CD4-positive, alpha-beta T cell treated with Interleukin-17A for 1 hour (primary cell): Measurements from ENCODE around the gene PIPOX.

ENCODE experiments used
- DNase-seq: peaks from one replicate; pipeline ENCODE4 v3.0.0-alpha.2; 2020

PIPOX gene

GRCh38 chr17:29049541-29050145, 6.7 kb downstream of the PIPOX start:
- no peak for DNase-seq

- DNase-seq, result no peak
These were observed 7.2 kb downstream of the PIPOX start for GRCh38 chr17:29050176-29050575.

GRCh38 chr17:29051194-29051593, 8.3 kb downstream of the PIPOX start:
- DNase-seq, result no peak

GRCh38 chr17:29051731-29052130, 8.8 kb downstream of the PIPOX start:
- DNase-seq, result no peak

- no peak for DNase-seq
These were observed 11.9 kb downstream of the PIPOX start for GRCh38 chr17:29054835-29055234.

- no peak for DNase-seq
These were observed 14.4 kb downstream of the PIPOX start for GRCh38 chr17:29057361-29057760.

- DNase-seq, result no peak
These were observed 15.4 kb downstream of the PIPOX start for GRCh38 chr17:29058391-29058790.

GRCh38 chr17:29059281-29059680, 16.3 kb downstream of the PIPOX start:
- no peak for DNase-seq

GRCh38 chr17:29060475-29060874, 17.5 kb downstream of the PIPOX start:
- no peak for DNase-seq

GRCh38 chr17:29061036-29061435, 18.1 kb downstream of the PIPOX start:
- no peak for DNase-seq

- DNase-seq, result no peak
These were observed 19.3 kb downstream of the PIPOX start for GRCh38 chr17:29062215-29062614.

- DNase-seq, result no peak
These were observed 21.1 kb downstream of the PIPOX start for GRCh38 chr17:29063992-29064391.

- DNase-seq, result no peak
These were observed 23.1 kb downstream of the PIPOX start for GRCh38 chr17:29066047-29066446.

GRCh38 chr17:29066606-29067005, 23.7 kb downstream of the PIPOX start:
- no peak for DNase-seq

- no peak for DNase-seq
These were observed 25.9 kb downstream of the PIPOX start for GRCh38 chr17:29068818-29069217.

GRCh38 chr17:29069526-29070041, 26.6 kb downstream of the PIPOX start:
- no peak for DNase-seq

GRCh38 chr17:29070308-29070707, 27.4 kb downstream of the PIPOX start:
- no peak for DNase-seq

- DNase-seq, result no peak
These were observed 27.8 kb downstream of the PIPOX start for GRCh38 chr17:29070781-29071180.

GRCh38 chr17:29071303-29071702, 28.4 kb downstream of the PIPOX start:
- DNase-seq, result no peak

- DNase-seq, result no peak
These were observed 30.1 kb downstream of the PIPOX start for GRCh38 chr17:29073045-29073444.

- no peak for DNase-seq
These were observed 30.6 kb downstream of the PIPOX start for GRCh38 chr17:29073520-29073919.

- DNase-seq, result peak; percentile 16
These were observed 31.5 kb downstream of the PIPOX start for GRCh38 chr17:29074488-29074887.

GRCh38 chr17:29076087-29076486, 33.1 kb downstream of the PIPOX start:
- no peak for DNase-seq

GRCh38 chr17:29076722-29077121, 33.8 kb downstream of the PIPOX start:
- DNase-seq, result no peak

- no peak for DNase-seq
These were observed 34.4 kb downstream of the PIPOX start for GRCh38 chr17:29077320-29077719.
